Endothelial cell of umbilical vein (primary cell): ENCODE data around the gene BDP1. TPM values are rescaled to one million over a fixed set of nuclear protein-coding genes. Genes with fewer than 3 reads are reported as not detected.

Source experiments
- BruUV-seq: library from RNA; stranded (reverse); fragments of 400-500 nt; replicated peaks from 2 replicates; lab custom pipeline; 2021; lab: Mats Ljungman, UMichigan
- CTCF ChIA-PET: fragments of 300-600, 350-600 bp; sonication (Branson Sonifier 250); formaldehyde crosslinking; loops from one replicate; lab custom pipeline; 2021; ENCODE audit warnings: antibody characterized with exemption, inconsistent platforms; lab: Charles Lee
- POLR2A ChIA-PET: fragments of 300-600, 350-600 bp; sonication (Branson Sonifier 250); formaldehyde crosslinking; loops from one replicate; lab custom pipeline; 2021; ENCODE audit warnings: antibody characterized with exemption, inconsistent platforms; lab: Charles Lee
- DNase-seq: peaks from one replicate; pipeline ENCODE4 v3.0.0-alpha.2; 2011; ENCODE audit warnings: low read depth, low spot score
- FAIRE-seq: peaks from 2 replicates; lab custom pipeline; 2011; peaks lifted over from hg19 to GRCh38; lab: Jason Lieb, UNC
- H2AFZ ChIP-seq: 2 replicates; pipeline ENCODE4 v1.6.0; 2012; ENCODE audit warnings: low read depth, low read length, control low read depth, inconsistent platforms
- H3K27ac ChIP-seq: 2 replicates; pipeline ENCODE4 v1.5.1; 2011; ENCODE audit warnings: low read depth, mild to moderate bottlenecking, control low read depth, low read length, moderate library complexity; ENCODE audit not compliant: insufficient read depth
- H3K27me3 ChIP-seq, 2 experiments: 2 replicates each; pipeline versions ENCODE4 v1.6.0 to v1.6.1; 2011; ENCODE audit warnings: low read length in 2 of 2, mixed read lengths in 1 of 2; ENCODE audit not compliant: control insufficient read depth in 2 of 2, insufficient read depth in 2 of 2
- H3K36me3 ChIP-seq, 2 experiments: 2 replicates in 1 of 2; 3 replicates in 1 of 2; pipeline ENCODE4 v1.5.1; 2011; ENCODE audit warnings: low read length in 2 of 2, mild to moderate bottlenecking in 1 of 2, moderate library complexity in 1 of 2; ENCODE audit not compliant: control insufficient read depth in 2 of 2, insufficient read depth in 2 of 2; ENCODE audit errors: extremely low read depth in 1 of 2
- H3K4me1 ChIP-seq: 3 replicates; pipeline ENCODE4 v1.5.1; 2011; ENCODE audit warnings: mild to moderate bottlenecking, low read length; ENCODE audit not compliant: control insufficient read depth, insufficient read depth; ENCODE audit errors: extremely low read depth
- H3K4me2 ChIP-seq: 2 replicates; pipeline ENCODE4 v1.6.1; 2011; ENCODE audit warnings: low read length, control low read depth, mixed read lengths; ENCODE audit not compliant: insufficient read depth
- H3K4me3 ChIP-seq, 3 experiments: fragments of 200-600 bp in 1 of 3; sonication (generic), shearing (Covaris generic) in 1 of 3; replicated peaks in 1 of 3; 2 replicates each; pipeline ENCODE4 v1.5.1; 2011 to 2016; ENCODE audit warnings: control low read depth in 3 of 3, low read length in 3 of 3, mild to moderate bottlenecking in 2 of 3, inconsistent platforms in 1 of 3, low read depth in 1 of 3, moderate library complexity in 1 of 3; ENCODE audit not compliant: insufficient read depth in 1 of 3
- H3K79me2 ChIP-seq: 2 replicates; pipeline ENCODE4 v1.6.0; 2012; ENCODE audit warnings: low read length, inconsistent platforms; ENCODE audit not compliant: control insufficient read depth, insufficient read depth
- H3K9ac ChIP-seq: replicated peaks from 2 replicates; pipeline ENCODE3; 2011; ENCODE audit warnings: low read length, control low read depth; ENCODE audit not compliant: insufficient read depth; ENCODE audit errors: extremely low read depth
- H3K9me1 ChIP-seq: replicated peaks from 3 replicates; pipeline ENCODE4 v1.6.0; 2011; ENCODE audit warnings: mild to moderate bottlenecking, low read length; ENCODE audit not compliant: control insufficient read depth, insufficient read depth; ENCODE audit errors: extremely low read depth
- H3K9me3 ChIP-seq: replicated peaks from 2 replicates; pipeline ENCODE4 v1.5.1; 2012; ENCODE audit warnings: low read length, inconsistent platforms; ENCODE audit not compliant: control insufficient read depth, insufficient read depth
- H4K20me1 ChIP-seq: replicated peaks from 2 replicates; pipeline ENCODE3; 2011; ENCODE audit warnings: mild to moderate bottlenecking, low read length; ENCODE audit not compliant: control insufficient read depth, insufficient read depth; ENCODE audit errors: extremely low read depth
- EZH2 ChIP-seq: IDR thresholded peaks from 2 replicates; pipeline ENCODE4 v1.6.1; 2012; ENCODE audit warnings: borderline replicate concordance, low read depth, mild to moderate bottlenecking, moderate library complexity, low read length, inconsistent platforms; ENCODE audit not compliant: severe bottlenecking
- FOS ChIP-seq: IDR thresholded peaks from 2 replicates; pipeline ENCODE4 v1.6.1; 2011; ENCODE audit warnings: mild to moderate bottlenecking, low read length, moderate library complexity, borderline replicate concordance; ENCODE audit not compliant: insufficient read depth
- GATA2 ChIP-seq: IDR thresholded peaks from 2 replicates; pipeline ENCODE4 v1.7.0; 2011; ENCODE audit warnings: low read depth, mild to moderate bottlenecking, moderate library complexity, mixed read lengths, low read length; ENCODE audit not compliant: insufficient read length, insufficient read depth
- JUN ChIP-seq: IDR thresholded peaks from 2 replicates; pipeline ENCODE4 v1.6.1; 2011; ENCODE audit warnings: borderline replicate concordance, low read depth; ENCODE audit not compliant: insufficient read length, insufficient read depth
- MYC ChIP-seq: IDR thresholded peaks from one replicate; pipeline ENCODE4 v1.6.1; 2011; ENCODE audit warnings: mild to moderate bottlenecking, low read depth, low read length
- POLR2A ChIP-seq: IDR thresholded peaks from 2 replicates; pipeline ENCODE4 v1.6.1; 2012; ENCODE audit warnings: low read depth, mild to moderate bottlenecking, control low read depth, low read length
- POLR2AphosphoS5 ChIP-seq: IDR thresholded peaks from 2 replicates; pipeline ENCODE4 v1.6.1; 2012; ENCODE audit warnings: low read depth, mild to moderate bottlenecking, control low read depth, low read length, moderate library complexity; ENCODE audit not compliant: insufficient read depth
- dilution Hi-C: fragments of 300-500 bp; cut with MboI; formaldehyde crosslinking; loops from one replicate; pipeline ENCODE4 v1.15.0; 2019; ENCODE audit warnings: low sequenced_read_pairs; ENCODE audit not compliant: extremely low pct_ligation_motif_present
- intact Hi-C: fragments of 100-400 bp; cut with micrococcal nuclease; formaldehyde crosslinking; loops from one replicate; pipeline ENCODE4 v1.10.0; 2022
- polyA plus RNA-seq, 4 experiments: library from polyadenylated mRNA; depleted of rRNA in 3 of 4; stranded (reverse) in 3 of 4; unstranded in 1 of 4; fragments of >200 nt; gene quantifications; 2 replicates each; pipeline versions ENCODE4 v1.2.1 to v1.2.3, GENCODE V29; 2011 to 2012; ENCODE audit warnings: missing spikeins in 1 of 4
- total RNA-seq: library from RNA; stranded (reverse); gene quantifications from 2 replicates; pipeline ENCODE4 v1.2.3, GENCODE V29; 2021
- TF ChIP-seq, protein P1 (sequence below), 2 donors: IDR thresholded peaks; 1 replicate in 1 of 2; 2 replicates in 1 of 2; pipeline ENCODE4 v1.5.1; 2011; ENCODE audit warnings: low read length in 2 of 2, mild to moderate bottlenecking in 2 of 2, moderate library complexity in 2 of 2, control low read depth in 1 of 2, inconsistent platforms in 1 of 2, low read depth in 1 of 2; ENCODE audit not compliant: insufficient read depth in 1 of 2; ENCODE audit errors: extremely low read depth in 1 of 2
- TF ChIP-seq, protein P2 (sequence below): IDR thresholded peaks from 2 replicates; pipeline ENCODE4 v1.6.1; 2011; ENCODE audit not compliant: insufficient read depth, insufficient read length

BDP1 gene
- total and polyA plus RNA-seq, 2 donors (not counting 3 experiments of a cell fraction or from before 2014, with no cell fraction given): 4.5 to 27.5 TPM

DNA sequence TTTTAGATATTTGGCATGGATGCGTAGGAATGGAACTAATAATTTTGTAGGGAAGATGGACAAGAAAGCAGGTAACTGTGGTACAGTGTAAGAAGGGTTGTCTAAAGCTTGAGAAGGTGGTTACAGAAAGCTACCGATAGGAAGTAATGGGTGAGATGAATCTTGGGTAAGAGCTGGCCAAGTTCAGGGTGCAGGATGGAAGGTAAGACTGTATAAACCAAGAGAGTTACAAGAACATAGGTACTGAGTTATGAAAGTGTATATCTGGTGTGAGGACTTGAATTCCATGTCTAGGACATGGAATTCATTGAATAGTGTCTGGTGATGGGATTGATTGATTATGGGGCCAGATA lies 133.1 kb downstream of the BDP1 start:
- POLR2A ChIA-PET: no interaction called here
- intact Hi-C loops (loop anchor here (5.0 kb wide), 1 partner anchor 169 kb away; no protein-coding TSS in a partner anchor), dilution Hi-C loops (no loop called here)
- H3K4me1 ChIP-seq: peaks cover 3% of the 10 kb centered on the region
- no peaks in the 10 kb centered on the region for H3K9me1 ChIP-seq
- no peaks in the 10 kb centered on the region for H4K20me1 ChIP-seq
- no peak overlapping the region for H3K9ac ChIP-seq
- CTCF ChIA-PET: interaction anchor here (2.7 kb wide), 1 partner anchor 12 kb away, joined by 26 read pairs; no protein-coding TSS in a partner anchor
- H3K79me2 ChIP-seq: peaks cover 2% of the 10 kb centered on the region
- no peak overlapping the region for H3K27ac ChIP-seq
- no peak overlapping the region for H2AFZ ChIP-seq
- FAIRE-seq (no peak), DNase-seq (no peak)
- H3K4me3 ChIP-seq: no peak overlapping the region
- no peak overlapping the region for H3K4me2 ChIP-seq
- H3K27me3 ChIP-seq: no peaks in the 10 kb centered on the region
- TF ChIP-seq, protein P1, sequence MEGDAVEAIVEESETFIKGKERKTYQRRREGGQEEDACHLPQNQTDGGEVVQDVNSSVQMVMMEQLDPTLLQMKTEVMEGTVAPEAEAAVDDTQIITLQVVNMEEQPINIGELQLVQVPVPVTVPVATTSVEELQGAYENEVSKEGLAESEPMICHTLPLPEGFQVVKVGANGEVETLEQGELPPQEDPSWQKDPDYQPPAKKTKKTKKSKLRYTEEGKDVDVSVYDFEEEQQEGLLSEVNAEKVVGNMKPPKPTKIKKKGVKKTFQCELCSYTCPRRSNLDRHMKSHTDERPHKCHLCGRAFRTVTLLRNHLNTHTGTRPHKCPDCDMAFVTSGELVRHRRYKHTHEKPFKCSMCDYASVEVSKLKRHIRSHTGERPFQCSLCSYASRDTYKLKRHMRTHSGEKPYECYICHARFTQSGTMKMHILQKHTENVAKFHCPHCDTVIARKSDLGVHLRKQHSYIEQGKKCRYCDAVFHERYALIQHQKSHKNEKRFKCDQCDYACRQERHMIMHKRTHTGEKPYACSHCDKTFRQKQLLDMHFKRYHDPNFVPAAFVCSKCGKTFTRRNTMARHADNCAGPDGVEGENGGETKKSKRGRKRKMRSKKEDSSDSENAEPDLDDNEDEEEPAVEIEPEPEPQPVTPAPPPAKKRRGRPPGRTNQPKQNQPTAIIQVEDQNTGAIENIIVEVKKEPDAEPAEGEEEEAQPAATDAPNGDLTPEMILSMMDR (IDR thresholded peaks at IDR 0.05; ENCODE audit: extremely low read depth in 1 of 2, insufficient read depth in 1 of 2, low read depth in 1 of 2, low read length in 2 of 2): no peak
- TF ChIP-seq GATA2 (no peak), JUN (no peak), MYC (no peak), POLR2A (no peak), FOS (no peak), EZH2 (no peak), POLR2AphosphoS5 (no peak)
- TF ChIP-seq, protein P2, sequence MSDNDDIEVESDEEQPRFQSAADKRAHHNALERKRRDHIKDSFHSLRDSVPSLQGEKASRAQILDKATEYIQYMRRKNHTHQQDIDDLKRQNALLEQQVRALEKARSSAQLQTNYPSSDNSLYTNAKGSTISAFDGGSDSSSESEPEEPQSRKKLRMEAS: no peak
- no peaks in the 10 kb centered on the region for H3K36me3 ChIP-seq
- H3K9me3 ChIP-seq: no peaks in the 10 kb centered on the region
- no TSS peak for BruUV-seq
